GM12874 (cell line): ENCODE results near the gene CTU2.

Experiments
- TF ChIP-seq, protein P1 (sequence below): IDR thresholded peaks from 2 replicates; pipeline ENCODE4 v1.5.1; 2011; ENCODE audit warnings: low read depth, mild to moderate bottlenecking, control low read depth, low read length, moderate library complexity; ENCODE audit not compliant: insufficient read depth

The CTU2 gene

DNA sequence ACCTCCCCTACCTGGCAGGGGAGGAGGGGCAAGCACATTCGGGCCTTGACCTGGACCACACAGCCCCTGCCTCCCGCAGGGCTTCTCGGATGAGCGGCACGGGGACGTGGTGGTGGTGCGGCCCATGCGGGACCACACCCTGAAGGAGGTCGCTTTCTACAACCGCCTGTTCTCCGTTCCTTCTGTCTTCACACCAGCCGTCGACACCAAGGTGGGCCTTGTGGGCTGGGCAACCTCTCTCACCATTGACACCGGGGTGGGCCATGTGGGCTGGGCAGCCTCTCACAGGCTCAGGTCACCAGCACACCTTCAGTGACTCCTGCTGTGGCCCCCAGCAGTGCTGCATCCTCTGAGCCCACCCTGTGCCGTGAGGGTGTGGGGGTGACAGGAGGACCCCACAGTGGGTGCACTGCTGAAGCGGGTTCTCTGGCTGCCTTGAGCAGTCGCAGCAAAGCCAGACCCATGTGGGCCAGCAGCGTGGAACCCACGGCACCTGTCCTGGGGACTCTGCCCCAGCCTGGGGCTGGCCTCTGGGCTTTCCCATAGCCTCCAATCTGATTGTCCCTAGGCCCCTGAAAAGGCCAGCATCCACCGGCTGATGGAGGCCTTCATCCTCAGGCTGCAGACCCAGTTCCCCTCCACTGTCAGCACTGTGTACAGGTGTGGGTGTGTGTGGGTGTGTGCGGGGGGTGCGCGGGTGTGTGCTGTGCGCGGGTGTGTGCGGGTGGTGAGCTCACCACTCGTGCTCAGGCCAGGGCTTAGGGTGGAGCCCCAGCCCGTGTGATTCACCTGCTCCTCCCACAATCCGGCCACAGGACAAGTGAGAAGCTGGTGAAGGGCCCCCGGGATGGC lies 7.5 kb downstream of the CTU2 start:
- TF ChIP-seq, protein P1, sequence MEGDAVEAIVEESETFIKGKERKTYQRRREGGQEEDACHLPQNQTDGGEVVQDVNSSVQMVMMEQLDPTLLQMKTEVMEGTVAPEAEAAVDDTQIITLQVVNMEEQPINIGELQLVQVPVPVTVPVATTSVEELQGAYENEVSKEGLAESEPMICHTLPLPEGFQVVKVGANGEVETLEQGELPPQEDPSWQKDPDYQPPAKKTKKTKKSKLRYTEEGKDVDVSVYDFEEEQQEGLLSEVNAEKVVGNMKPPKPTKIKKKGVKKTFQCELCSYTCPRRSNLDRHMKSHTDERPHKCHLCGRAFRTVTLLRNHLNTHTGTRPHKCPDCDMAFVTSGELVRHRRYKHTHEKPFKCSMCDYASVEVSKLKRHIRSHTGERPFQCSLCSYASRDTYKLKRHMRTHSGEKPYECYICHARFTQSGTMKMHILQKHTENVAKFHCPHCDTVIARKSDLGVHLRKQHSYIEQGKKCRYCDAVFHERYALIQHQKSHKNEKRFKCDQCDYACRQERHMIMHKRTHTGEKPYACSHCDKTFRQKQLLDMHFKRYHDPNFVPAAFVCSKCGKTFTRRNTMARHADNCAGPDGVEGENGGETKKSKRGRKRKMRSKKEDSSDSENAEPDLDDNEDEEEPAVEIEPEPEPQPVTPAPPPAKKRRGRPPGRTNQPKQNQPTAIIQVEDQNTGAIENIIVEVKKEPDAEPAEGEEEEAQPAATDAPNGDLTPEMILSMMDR, result no peak

- TF ChIP-seq, protein P1, result no peak
Measured at GRCh38 chr16:88714420-88715302, 8.4 kb downstream of the CTU2 start.

DNA sequence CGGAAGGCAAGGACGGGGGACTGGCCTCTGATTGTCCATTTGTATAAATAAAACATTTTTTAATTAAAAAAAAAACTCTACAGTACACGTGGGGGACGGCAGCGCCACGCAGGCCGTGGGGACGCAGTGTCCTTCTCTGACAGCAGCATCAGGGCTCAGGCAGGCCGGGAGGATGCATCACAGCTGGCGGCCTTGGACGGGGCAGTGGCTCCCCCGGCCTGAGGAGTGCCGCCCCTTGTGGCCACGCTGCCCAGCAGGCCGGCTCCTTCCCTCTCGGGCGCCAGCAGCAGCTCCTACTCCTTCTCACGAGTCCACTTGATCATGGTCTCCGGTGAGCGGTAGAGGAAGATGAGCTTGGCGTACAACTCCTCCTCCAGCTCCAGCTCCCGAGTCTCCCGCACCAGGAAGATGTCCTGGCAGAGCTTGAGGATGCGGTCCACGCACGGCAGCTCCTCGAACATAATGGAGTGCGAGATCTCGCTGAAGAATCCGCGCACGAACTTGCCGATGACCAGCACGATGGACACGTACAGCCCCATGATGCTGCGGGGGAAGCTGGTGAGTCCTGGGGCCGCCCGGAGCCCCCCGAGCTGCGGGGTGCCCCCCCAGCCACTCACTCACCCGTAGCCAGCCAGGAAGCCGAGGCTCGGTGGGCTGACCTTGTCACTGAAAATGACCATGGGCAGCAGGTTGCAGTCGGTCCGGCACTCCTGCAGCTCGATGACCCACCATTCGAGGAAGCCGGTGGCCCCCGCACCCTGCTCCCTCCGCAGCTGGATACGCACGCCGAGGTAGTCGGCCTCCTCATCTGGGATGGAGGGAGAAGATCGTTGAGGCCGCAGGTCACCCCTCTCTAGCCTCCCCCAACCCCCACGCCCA lies 9.2 kb downstream of the CTU2 start:
- TF ChIP-seq, protein P1, result no peak

DNA sequence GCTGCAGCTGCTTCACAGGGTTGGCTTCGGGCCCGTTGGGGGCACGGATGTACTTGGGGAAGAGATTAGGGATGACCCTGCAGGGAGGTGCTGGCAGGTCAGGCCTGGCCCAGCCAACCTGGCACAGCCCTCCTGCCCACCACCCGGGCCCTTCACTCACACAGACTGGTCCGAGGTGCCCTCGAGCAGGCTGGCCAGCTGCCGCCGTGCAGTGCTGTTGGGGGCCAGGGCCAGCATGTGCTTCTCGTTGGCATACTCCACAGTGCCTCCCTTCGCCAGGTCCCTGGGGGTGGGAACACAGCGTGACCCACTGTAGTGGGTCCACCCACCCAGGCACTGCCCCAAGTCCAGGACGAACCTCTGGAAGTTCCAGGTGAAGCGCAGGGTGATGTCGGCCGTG lies 9.9 kb downstream of the CTU2 start:
- TF ChIP-seq, protein P1, result no peak

GRCh38 chr16:88716601-88717001 lies 10.3 kb downstream of the CTU2 start:
- TF ChIP-seq, protein P1, result no peak

DNA sequence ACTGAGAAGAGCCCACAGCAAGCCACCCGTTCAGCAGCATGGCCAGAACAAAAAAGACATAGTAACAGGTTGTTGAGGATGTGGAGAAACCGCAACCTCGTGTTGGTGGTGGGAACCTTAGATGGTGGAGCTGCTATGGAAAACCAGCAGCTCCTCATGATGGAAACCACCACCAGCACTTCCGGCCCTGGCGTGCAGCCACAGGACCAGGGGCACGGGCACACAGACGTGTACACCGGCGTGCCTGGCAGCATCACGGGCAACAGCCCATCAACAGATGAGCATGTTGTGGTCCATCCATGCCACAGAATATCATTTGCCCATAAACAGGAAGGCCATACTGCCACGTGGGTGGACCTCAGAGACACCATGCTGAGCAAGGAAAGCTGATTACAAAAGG lies 11.9 kb downstream of the CTU2 start:
- TF ChIP-seq, protein P1, result no peak
